Spinal cord (tissue), 10 donors: ENCODE measurements around the gene DENND2D. TPM values are rescaled to one million over a fixed set of nuclear protein-coding genes. Genes with fewer than 3 reads are reported as not detected.

ENCODE experiments used
- DNase-seq, 6 donors: peaks; one replicate each; pipeline versions ENCODE4 v3.0.0 to v3.0.0-alpha.2; 2013 to 2015; ENCODE audit warnings: low spot score in 6 of 6, low read depth in 4 of 6
- H3K27ac ChIP-seq: one replicate; pipeline ENCODE4 v1.5.1; 2013; ENCODE audit warnings: low read depth, low read length, control low read depth
- H3K27me3 ChIP-seq: one replicate; pipeline ENCODE4 v1.6.1; 2013; ENCODE audit warnings: low read length; ENCODE audit not compliant: control insufficient read depth, insufficient read depth
- H3K36me3 ChIP-seq: one replicate; pipeline ENCODE4 v1.6.1; 2013; ENCODE audit warnings: low read length; ENCODE audit not compliant: control insufficient read depth, insufficient read depth
- H3K4me1 ChIP-seq: one replicate; pipeline ENCODE4 v1.6.1; 2013; ENCODE audit warnings: low read length; ENCODE audit not compliant: control insufficient read depth, insufficient read depth
- H3K4me3 ChIP-seq: one replicate; pipeline ENCODE4 v1.5.1; 2013; ENCODE audit warnings: low read depth, low read length, control low read depth
- H3K9me3 ChIP-seq: one replicate; pipeline ENCODE4 v1.6.1; 2013; ENCODE audit warnings: low read length; ENCODE audit not compliant: control insufficient read depth, insufficient read depth
- WGBS: methylation state at CpG from one replicate; pipeline ENCODE4 v1.1.5; 2013; ENCODE audit warnings: missing lambda C conversion rate; ENCODE audit not compliant: insufficient coverage; 5-methylcytosine and 5-hydroxymethylcytosine counted together
- polyA plus RNA-seq, 2 donors: library from polyadenylated mRNA; unstranded; fragments of 120-200 nt; gene quantifications; one replicate each; pipeline ENCODE4 v1.2.1, GENCODE V29; 2013; ENCODE audit not compliant: insufficient read length in 2 of 2
- total RNA-seq, 2 donors: library from RNA; depleted of rRNA in 1 of 2; stranded (reverse); fragments of 120-200 nt in 1 of 2; fragments of >200 nt in 1 of 2; gene quantifications; one replicate each; pipeline versions ENCODE4 v1.2.3 to v1.2.4, GENCODE V29; 2013 to 2014
- donor health status: healthy.

Gene DENND2D
- total and polyA plus RNA-seq, 4 donors: 1.9 to 10.3 (median 5.4) TPM

DNA sequence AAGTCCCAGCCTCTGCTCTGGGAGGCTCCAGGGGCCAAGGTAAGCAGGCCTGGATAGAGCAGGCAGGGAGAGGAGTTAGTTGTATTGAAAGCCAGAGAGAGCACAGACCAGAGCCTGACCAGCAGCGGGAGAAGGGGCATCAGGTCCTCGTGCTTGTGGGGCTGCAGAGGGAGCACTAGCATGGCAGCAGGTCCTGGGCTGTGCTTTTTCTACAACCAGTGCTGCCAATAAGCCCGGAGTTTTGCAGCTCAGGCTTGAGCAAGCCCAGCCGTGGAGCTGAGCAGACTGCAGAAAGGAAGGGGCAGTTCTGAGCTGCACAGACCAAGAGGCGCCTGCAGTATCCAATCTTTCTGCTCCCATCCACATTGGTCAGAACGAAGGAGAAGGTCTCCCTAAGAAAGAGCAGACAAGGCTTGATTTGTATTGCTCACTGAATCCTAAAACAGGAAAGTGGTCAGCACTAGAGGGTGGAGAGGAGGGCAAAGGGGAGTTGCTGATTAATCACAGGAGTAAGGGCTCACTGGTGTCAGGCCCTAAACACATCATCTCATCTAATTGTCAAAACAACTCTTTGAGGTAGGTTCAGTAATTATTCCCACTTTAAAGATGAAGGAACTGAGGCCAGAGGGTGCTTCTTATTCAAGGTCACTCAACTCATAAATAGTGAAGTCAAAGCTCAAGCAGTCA lies 2.7 kb downstream of the DENND2D start:
- no peak for DNase-seq
- H3K9me3 ChIP-seq: no peaks in the 10 kb centered on the region
- H3K27me3 ChIP-seq: peaks cover 9% of the 10 kb centered on the region
- H3K4me1 ChIP-seq: no peaks in the 10 kb centered on the region
- no peak overlapping the region for H3K27ac ChIP-seq
- H3K36me3 ChIP-seq: no peaks in the 10 kb centered on the region
- 63% methylated on average over 4 of the region's 6 CpGs for WGBS
- no peak overlapping the region for H3K4me3 ChIP-seq

DNA sequence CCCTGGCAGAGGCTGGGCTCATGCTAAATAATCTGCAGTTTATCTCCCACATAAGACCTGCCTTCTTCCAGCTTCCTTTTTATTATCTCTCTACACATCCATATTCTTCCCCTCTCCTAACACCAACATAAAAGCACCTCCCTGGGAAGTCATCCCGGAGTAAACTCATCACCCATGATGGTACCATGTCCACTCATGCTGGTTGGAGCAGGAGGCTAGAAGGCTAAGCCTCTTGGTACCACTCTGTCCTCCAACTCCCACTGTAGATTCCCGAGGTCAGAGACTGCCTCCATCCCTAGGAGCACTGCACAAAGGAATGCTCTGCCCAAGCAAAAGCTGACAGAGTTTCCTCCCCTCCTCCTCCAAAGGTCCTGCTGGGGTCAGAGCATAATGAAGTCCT lies 4.2 kb downstream of the DENND2D start:
- Histone ChIP-seq H3K9me3 (no peaks in the 10 kb centered on the region), H3K27me3 (peaks cover 2% of the 10 kb centered on the region), H3K36me3 (no peaks in the 10 kb centered on the region), H3K4me3 (no peak overlapping the region), H3K27ac (no peak overlapping the region), H3K4me1 (no peaks in the 10 kb centered on the region)
- DNase-seq: no peak
- 72% methylated on average over 2 of the region's 2 CpGs for WGBS

DNA sequence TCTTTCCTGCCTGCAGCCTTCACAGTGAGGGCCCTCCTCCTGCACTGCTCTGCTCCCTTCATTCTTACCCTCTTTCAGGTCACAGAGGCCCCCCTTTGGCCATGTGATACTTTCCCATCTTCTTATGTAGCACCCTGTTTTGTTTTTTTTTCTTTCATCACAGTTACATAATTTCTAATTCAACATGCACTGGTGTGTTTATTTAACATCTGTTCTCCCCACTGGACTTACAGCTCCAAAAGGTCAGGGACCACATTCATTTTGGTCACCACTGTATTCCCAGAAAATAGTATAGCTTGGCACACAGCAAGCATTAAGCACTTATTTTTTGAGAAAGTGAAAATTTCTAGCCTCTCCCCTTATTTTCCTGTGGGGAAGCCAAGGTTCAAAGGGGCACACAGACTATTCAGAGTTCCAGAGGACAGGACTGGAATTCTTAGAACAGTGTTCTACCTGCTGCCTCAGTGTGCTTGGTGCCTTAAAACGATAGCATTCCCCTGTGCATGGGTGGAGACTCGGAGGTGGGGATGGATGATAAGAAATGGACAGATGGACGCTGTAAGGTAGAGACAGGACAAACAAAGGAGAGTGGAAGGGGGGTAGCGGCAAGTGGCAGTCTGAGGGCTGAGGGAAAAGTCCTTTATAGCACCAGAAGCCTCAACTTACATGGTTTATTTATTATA lies 5.3 kb downstream of the DENND2D start:
- H3K4me3 ChIP-seq: no peak overlapping the region
- no peaks in the 10 kb centered on the region for H3K36me3 ChIP-seq
- H3K4me1 ChIP-seq: no peaks in the 10 kb centered on the region
- no peaks in the 10 kb centered on the region for H3K9me3 ChIP-seq
- no peak overlapping the region for H3K27ac ChIP-seq
- H3K27me3 ChIP-seq: peaks cover under 1% of the 10 kb centered on the region
- DNase-seq: peak in 1 of 6 donors; percentile 27
- 76% methylated on average over 3 of the region's 4 CpGs for WGBS

DNA sequence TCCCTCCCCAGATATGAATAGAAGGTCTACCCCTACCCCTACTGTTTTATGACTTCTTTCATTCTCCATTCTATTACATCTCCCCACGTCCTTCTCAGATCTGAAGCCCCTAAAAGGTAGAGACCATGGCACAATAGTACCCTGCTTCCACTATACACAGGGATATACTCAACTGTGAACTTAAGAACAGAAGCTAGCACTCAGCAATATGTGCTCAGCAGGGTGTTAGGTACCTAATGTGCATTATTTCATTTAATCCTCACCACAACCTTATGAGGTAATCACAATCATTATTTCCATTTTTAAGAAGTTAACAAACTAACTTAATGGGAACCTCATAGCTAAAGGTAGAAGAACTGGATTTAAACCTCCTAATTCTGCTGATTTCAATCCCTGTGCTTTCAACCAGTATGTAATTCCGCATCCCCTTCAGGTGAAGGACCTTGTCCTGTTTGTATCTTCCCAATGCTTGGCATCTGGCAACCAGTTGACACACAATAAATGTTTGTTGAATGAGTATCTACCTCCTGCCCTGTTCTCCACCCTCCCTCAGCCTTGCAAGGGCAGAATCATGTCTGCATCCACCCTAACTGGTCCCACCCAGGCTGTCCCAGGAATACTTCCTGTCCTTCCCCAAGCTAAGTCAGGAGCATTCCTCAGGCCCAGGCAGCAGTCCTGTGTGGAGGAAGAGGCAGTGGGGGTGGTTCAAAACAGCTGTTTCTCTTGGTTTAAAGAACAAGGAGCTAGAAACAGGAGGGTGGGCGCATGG lies 6.5 kb downstream of the DENND2D start:
- no peaks in the 10 kb centered on the region for H3K9me3 ChIP-seq
- no peaks in the 10 kb centered on the region for H3K36me3 ChIP-seq
- no peak for DNase-seq
- H3K27me3 ChIP-seq: no peaks in the 10 kb centered on the region
- 67% methylated on average over 2 of the region's 3 CpGs for WGBS
- H3K27ac ChIP-seq: no peak overlapping the region
- H3K4me3 ChIP-seq: no peak overlapping the region
- no peaks in the 10 kb centered on the region for H3K4me1 ChIP-seq

DNA sequence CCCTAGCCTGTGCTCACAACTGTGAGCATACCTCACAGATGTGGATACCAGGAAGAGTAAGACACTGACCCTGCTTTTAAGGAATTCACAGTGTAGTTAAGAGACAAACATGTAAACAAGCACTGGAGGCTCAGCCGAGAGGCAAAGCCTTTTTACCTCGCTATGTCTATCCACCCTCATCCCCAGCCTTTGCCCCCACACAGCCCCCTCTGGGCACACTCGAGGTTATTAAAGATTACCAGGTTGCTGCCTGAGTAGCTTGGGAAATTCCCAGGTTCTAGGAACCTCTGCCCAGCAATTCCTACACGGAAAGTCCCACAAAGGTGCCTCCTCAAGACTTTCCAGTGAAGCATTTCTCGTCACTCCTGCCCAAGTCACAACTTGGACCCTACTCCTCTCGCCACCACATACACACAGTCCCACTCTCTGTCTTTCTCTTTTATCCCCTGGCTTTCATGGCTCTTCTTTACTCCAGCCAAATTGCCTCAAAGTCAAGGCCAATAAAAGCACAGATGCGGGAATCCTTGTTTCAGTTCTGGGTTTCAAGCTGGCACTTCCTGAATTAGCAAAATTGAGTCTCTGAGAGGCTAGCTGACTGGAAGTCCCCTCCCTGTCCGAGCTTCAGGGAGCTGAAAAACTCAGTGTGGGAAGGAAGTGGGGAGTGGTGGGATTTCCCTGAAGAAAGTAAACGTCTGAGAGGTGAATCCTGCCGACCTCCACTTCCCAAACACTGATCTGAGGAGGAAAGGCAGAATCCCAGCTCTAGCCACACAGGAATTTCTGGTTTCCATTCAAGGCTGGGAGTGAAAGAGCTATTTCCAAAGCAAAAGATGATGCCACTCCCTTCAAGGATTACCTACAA lies 7.6 kb downstream of the DENND2D start:
- H3K9me3 ChIP-seq: no peaks in the 10 kb centered on the region
- 57% methylated on average over 7 of the region's 10 CpGs for WGBS
- peak in 1 of 6 donors; percentile 38 for DNase-seq

DNA sequence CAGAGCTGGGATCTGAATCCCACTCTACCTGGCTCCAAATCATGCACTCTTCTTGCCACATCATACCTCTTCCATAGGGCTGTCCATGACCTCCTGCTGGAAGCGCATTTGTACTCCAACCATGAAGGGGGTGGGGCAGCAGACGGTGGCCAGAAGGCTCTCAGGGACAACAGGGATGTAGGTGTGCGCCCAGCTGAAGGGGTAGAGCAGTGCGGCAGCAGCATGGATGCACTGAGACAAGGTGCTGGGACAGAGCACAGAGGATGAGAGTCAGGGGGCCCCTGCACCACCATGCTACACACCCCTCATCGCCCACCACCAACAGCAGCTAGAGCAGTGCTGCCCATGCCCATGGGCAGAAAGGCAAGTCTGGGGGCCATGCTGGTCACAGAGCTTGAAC lies 8.4 kb downstream of the DENND2D start:
- H3K4me3 ChIP-seq: no peak overlapping the region
- WGBS: 87% methylated on average over 4 of the region's 5 CpGs
- H3K27ac ChIP-seq: no peak overlapping the region
- no peaks in the 10 kb centered on the region for H3K9me3 ChIP-seq
- H3K27me3 ChIP-seq: no peaks in the 10 kb centered on the region
- H3K4me1 ChIP-seq: no peaks in the 10 kb centered on the region
- H3K36me3 ChIP-seq: no peaks in the 10 kb centered on the region
- DNase-seq: no peak

More for the DNA sequence above, 7.6 kb downstream of the DENND2D start:
- Histone ChIP-seq H3K36me3 (no peaks in the 10 kb centered on the region), H3K27ac (no peak overlapping the region), H3K4me3 (no peak overlapping the region), H3K4me1 (no peaks in the 10 kb centered on the region), H3K27me3 (no peaks in the 10 kb centered on the region)

DNA sequence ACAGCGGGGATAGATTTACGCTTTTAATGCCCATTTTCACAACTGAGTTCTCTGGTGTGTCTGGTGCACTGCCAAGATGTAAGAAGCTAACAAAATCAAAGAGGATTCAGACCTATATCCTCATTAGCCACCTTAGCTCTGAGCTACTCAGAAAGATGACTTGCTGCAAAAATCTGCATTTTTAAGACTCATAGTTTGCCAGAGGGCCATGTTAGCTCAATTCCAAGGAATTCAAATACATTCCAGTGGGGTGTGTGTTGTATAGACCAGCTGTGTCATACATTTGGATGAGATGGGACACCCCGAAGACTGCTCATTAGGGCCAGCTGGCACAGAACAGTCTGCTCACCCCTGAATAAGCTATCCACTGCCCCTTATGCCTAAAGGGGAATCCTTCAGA lies 8.9 kb downstream of the DENND2D start:
- Histone ChIP-seq H3K36me3 (peaks cover 2% of the 10 kb centered on the region), H3K27ac (no peak overlapping the region), H3K9me3 (no peaks in the 10 kb centered on the region), H3K27me3 (no peaks in the 10 kb centered on the region), H3K4me1 (no peaks in the 10 kb centered on the region), H3K4me3 (no peak overlapping the region)
- 83% methylated on average over 1 of the region's 3 CpGs for whole genome bisulfite sequencing
- DNase-seq: no peak

DNA sequence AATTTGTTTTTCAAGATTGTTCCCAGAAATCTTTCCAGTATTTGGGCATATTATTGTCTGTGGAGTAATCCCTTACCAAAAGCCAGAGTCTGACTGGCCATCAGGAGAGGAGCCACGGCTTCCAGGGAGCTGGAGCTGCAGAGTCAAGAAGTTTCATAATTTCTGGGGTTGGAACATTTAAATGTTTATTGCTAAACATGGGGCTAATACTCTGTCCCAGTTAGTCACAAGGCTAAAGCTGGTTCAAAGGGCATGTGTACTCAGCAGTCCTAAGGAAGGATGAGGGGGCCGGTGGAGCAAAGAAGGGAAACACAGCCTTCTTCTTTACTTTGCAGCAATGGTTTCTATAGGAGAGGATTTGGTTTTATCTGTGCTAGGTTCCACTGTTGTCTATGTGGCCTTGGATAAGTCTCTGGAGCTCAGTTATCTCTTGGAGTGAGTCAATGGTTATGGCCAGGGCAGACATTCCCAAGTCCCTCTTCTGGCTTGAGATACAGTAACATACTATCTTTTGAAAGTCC lies 9.5 kb downstream of the DENND2D start:
- H3K4me1 ChIP-seq: no peaks in the 10 kb centered on the region
- peaks cover 2% of the 10 kb centered on the region for H3K36me3 ChIP-seq
- no peak overlapping the region for H3K4me3 ChIP-seq
- no peaks in the 10 kb centered on the region for H3K27me3 ChIP-seq
- H3K27ac ChIP-seq: no peak overlapping the region
- whole genome bisulfite sequencing: 94% methylated on average over 2 of the region's 2 CpGs
- H3K9me3 ChIP-seq: no peaks in the 10 kb centered on the region
- no peak for DNase-seq

DNA sequence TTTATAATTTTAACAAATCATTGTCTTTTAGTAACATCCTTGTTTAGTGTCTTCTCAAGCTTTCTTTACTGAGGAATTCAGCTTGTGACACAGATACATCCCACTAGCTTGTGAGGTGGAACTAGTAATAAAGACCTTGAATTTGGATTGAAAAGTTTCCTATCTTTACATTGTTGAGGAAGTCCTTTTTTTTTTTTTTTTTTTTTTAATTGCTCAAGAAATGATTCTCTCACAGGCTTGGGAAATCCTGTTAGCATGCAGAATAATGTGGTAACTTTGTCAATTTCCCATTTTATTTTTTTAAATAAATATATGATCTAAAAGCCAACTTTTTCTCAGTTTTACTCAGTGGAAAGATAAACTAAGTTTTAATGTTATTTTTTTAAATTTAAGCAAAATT lies 15.8 kb downstream of the DENND2D start:
- Histone ChIP-seq H3K27me3 (no peaks in the 10 kb centered on the region), H3K4me1 (no peaks in the 10 kb centered on the region), H3K36me3 (peaks cover 2% of the 10 kb centered on the region), H3K27ac (no peak overlapping the region), H3K4me3 (no peak overlapping the region), H3K9me3 (no peaks in the 10 kb centered on the region)
- DNase-seq: no peak
